ENCODE data around the gene GATAD2A.

- TF ChIP-seq SMC3 (IDR thresholded peaks at IDR 0.05; ENCODE audit: low read length) (no peak), CBFB (CRISPR knock-in tag; IDR thresholded peaks at IDR 0.05) (no peak), POLR2A (IDR thresholded peaks at IDR 0.05; ENCODE audit: insufficient read depth in 1 of 2, low read depth in 2 of 2, low read length in 2 of 2) (0 out of 4 replicates have a peak, but pooled peaks of 1 of the 2 experiments have one; percentile 18), RAD21 (CRISPR knock-in tag; IDR thresholded peaks at IDR 0.05) (no peak)
These were observed 124.9 kb downstream of the GATAD2A start for GRCh38 chr19:19530423-19530804.
